PC-3 (cell line): ENCODE data around the gene SLC34A3. TPM values are rescaled to one million over a fixed set of nuclear protein-coding genes. Genes with fewer than 3 reads are reported as not detected.

Experiments
- ATAC-seq: fragments of 200-7000 bp; cut with Tn5 transposase; 2 replicates; pipeline ENCODE4 v1.9.1; 2020; ENCODE audit warnings: mild to moderate bottlenecking, moderate library complexity
- BruUV-seq: library from RNA; stranded (reverse); fragments of 400-500 nt; replicated peaks from 2 replicates; lab custom pipeline; 2021; lab: Mats Ljungman, UMichigan
- CTCF ChIA-PET: fragments of 300-600 bp; sonication (Branson Sonifier 250); formaldehyde crosslinking; loops from one replicate; lab custom pipeline; 2022; ENCODE audit warnings: antibody characterized with exemption; lab: Charles Lee
- POLR2A ChIA-PET: fragments of 300-600 bp; sonication (Branson Sonifier 250); formaldehyde crosslinking; loops from one replicate; lab custom pipeline; 2022; ENCODE audit warnings: antibody characterized with exemption; ENCODE audit not compliant: unreplicated experiment; lab: Charles Lee
- DNase-seq: peaks from one replicate; pipeline ENCODE4 v3.0.0-alpha.2; 2015
- H2AFZ ChIP-seq: fragments of 300-600 bp; sonication (generic); 2 replicates; pipeline ENCODE4 v1.6.0; 2016; ENCODE audit warnings: antibody characterized with exemption, low read length
- H3F3A ChIP-seq: fragments of 300-600 bp; sonication (generic); one replicate; pipeline ENCODE4 v1.6.0; 2017; ENCODE audit warnings: antibody characterized with exemption, low read length, control low read depth, mild to moderate bottlenecking; ENCODE audit not compliant: unreplicated experiment
- H3K27ac ChIP-seq: fragments of 300-600 bp; sonication (generic); 2 replicates; pipeline ENCODE4 v1.5.1; 2016; ENCODE audit warnings: mild to moderate bottlenecking, low read length
- H3K27me3 ChIP-seq: fragments of 300-600 bp; sonication (generic); 2 replicates; pipeline ENCODE4 v1.6.1; 2016; ENCODE audit warnings: low read length, mixed read lengths
- H3K36me3 ChIP-seq: fragments of 300-600 bp; sonication (generic); 2 replicates; pipeline ENCODE4 v1.6.1; 2016; ENCODE audit warnings: low read depth, mixed run types, low read length, mixed read lengths
- H3K4me1 ChIP-seq: fragments of 300-600 bp; sonication (generic); 2 replicates; pipeline ENCODE4 v1.5.1; 2016; ENCODE audit warnings: low read length; ENCODE audit not compliant: insufficient read depth
- H3K4me2 ChIP-seq: fragments of 300-600 bp; sonication (generic); 2 replicates; pipeline ENCODE4 v1.6.0; 2016; ENCODE audit warnings: low read length
- H3K4me3 ChIP-seq: fragments of 300-600 bp; sonication (generic); 2 replicates; pipeline ENCODE4 v1.5.1; 2016; ENCODE audit warnings: mild to moderate bottlenecking, low read length, mixed read lengths
- H3K79me2 ChIP-seq: fragments of 300-600 bp; sonication (generic); 2 replicates; pipeline ENCODE4 v1.6.1; 2017; ENCODE audit warnings: low read length, mixed read lengths
- H3K9ac ChIP-seq: fragments of 300-600 bp; sonication (generic); 2 replicates; pipeline ENCODE4 v1.6.0; 2016; ENCODE audit warnings: mild to moderate bottlenecking, low read length
- H3K9me2 ChIP-seq: fragments of 300-600 bp; sonication (generic); replicated peaks from 2 replicates; pipeline ENCODE4 v1.6.1; 2016; ENCODE audit warnings: mixed run types, low read length, mixed read lengths
- H3K9me3 ChIP-seq: fragments of 300-600 bp; sonication (generic); 2 replicates; pipeline ENCODE4 v1.6.1; 2016; ENCODE audit warnings: low read length, mixed read lengths
- H4K20me1 ChIP-seq: fragments of 300-600 bp; sonication (generic); 2 replicates; pipeline ENCODE4 v1.6.1; 2016; ENCODE audit warnings: low read length, mixed read lengths
- EZH2 ChIP-seq: fragments of 300-600 bp; sonication (generic); IDR thresholded peaks from one replicate; pipeline ENCODE4 v1.6.1; 2017; ENCODE audit warnings: antibody characterized with exemption, mild to moderate bottlenecking, low read length; ENCODE audit not compliant: unreplicated experiment
- EZH2phosphoT487 ChIP-seq: fragments of 300-600 bp; sonication (generic); IDR thresholded peaks from 2 replicates; pipeline ENCODE4 v1.6.1; 2018; ENCODE audit warnings: mild to moderate bottlenecking, antibody characterized with exemption, low read length, borderline replicate concordance
- intact Hi-C: fragments of 100-400 bp; cut with micrococcal nuclease; formaldehyde crosslinking; loops from 2 replicates; pipeline ENCODE4 v1.9.0; 2023
- total RNA-seq: library from RNA; depleted of rRNA; stranded (reverse); fragments of >200 nt; gene quantifications from 2 replicates; pipeline ENCODE4 v1.2.3, GENCODE V29; 2014
- TF ChIP-seq, protein P1 (sequence below): fragments of 300-600 bp; sonication (generic); conservative IDR thresholded peaks from 2 replicates; pipeline ENCODE4 v1.5.1; 2017; ENCODE audit warnings: antibody characterized with exemption, low read depth, mild to moderate bottlenecking, low read length

The SLC34A3 gene
- total RNA-seq, 1 experiment from 2014 or later, result 1.5 TPM

DNA sequence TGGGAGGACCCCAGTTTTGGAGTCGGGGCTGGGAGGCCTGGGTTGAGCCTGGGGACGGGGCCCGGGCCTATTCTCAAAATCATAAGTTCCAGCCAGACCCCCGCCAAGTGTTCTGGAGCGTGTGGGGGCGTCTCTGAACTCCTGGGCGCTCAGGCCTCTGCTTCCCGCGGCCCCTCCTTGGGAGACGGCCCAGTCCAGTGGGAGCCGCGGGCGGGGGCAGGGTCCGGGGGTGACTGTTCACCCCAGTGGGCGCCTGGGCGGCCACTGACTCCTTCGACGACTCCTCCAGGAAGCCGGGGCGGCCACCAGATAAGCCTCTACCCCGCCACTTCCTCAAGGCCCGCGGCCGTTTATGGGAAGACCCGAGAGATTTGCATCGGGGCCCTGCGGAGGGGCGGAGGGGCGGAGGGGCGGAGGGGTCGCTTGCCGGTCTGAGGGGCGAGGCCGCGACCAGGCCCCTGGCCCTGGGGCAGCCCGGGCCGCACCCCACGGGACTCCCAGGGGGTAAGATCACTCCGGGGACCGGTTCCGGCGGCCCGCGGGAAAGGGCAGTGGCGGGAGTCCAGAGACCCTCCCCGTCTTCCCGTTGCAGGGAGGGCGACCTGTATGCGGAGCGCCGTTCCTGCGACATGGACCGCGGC, 47.5 kb downstream of the SLC34A3 start:
- peaks cover 19% of the 10 kb centered on the region for H3K79me2 ChIP-seq
- peak overlapping the region; percentile 87 for H3K4me2 ChIP-seq
- intact Hi-C loops, result no loop called here
- TF ChIP-seq, protein P1, sequence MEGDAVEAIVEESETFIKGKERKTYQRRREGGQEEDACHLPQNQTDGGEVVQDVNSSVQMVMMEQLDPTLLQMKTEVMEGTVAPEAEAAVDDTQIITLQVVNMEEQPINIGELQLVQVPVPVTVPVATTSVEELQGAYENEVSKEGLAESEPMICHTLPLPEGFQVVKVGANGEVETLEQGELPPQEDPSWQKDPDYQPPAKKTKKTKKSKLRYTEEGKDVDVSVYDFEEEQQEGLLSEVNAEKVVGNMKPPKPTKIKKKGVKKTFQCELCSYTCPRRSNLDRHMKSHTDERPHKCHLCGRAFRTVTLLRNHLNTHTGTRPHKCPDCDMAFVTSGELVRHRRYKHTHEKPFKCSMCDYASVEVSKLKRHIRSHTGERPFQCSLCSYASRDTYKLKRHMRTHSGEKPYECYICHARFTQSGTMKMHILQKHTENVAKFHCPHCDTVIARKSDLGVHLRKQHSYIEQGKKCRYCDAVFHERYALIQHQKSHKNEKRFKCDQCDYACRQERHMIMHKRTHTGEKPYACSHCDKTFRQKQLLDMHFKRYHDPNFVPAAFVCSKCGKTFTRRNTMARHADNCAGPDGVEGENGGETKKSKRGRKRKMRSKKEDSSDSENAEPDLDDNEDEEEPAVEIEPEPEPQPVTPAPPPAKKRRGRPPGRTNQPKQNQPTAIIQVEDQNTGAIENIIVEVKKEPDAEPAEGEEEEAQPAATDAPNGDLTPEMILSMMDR, result no peak
- TF ChIP-seq EZH2phosphoT487 (no peak), EZH2 (no peak)
- no peaks in the 10 kb centered on the region for H3F3A ChIP-seq
- peak overlapping the region; percentile 79 for H3K9ac ChIP-seq
- no peaks in the 10 kb centered on the region for H3K36me3 ChIP-seq
- no peaks in the 10 kb centered on the region for H3K9me3 ChIP-seq
- BruUV-seq, result TSS peak; percentile 78
- DNase-seq, result no peak
- POLR2A ChIA-PET, result interaction anchor here (1.0 kb wide), 1 partner anchor 37 kb away, joined by 4 read pairs; no protein-coding TSS in a partner anchor
- ATAC-seq, result no peak
- peak overlapping the region; percentile 79 for H3K27ac ChIP-seq
- no peaks in the 10 kb centered on the region for H4K20me1 ChIP-seq
- H3K9me2 ChIP-seq, result no peaks in the 10 kb centered on the region
- H2AFZ ChIP-seq, result no peak overlapping the region
- no peaks in the 10 kb centered on the region for H3K27me3 ChIP-seq
- CTCF ChIA-PET, result interaction anchor here (1.0 kb wide), 1 partner anchor 9 kb away, joined by 4 read pairs; no protein-coding TSS in a partner anchor
- peak overlapping the region; percentile 67 for H3K4me3 ChIP-seq
- H3K4me1 ChIP-seq, result peaks cover 17% of the 10 kb centered on the region

DNA sequence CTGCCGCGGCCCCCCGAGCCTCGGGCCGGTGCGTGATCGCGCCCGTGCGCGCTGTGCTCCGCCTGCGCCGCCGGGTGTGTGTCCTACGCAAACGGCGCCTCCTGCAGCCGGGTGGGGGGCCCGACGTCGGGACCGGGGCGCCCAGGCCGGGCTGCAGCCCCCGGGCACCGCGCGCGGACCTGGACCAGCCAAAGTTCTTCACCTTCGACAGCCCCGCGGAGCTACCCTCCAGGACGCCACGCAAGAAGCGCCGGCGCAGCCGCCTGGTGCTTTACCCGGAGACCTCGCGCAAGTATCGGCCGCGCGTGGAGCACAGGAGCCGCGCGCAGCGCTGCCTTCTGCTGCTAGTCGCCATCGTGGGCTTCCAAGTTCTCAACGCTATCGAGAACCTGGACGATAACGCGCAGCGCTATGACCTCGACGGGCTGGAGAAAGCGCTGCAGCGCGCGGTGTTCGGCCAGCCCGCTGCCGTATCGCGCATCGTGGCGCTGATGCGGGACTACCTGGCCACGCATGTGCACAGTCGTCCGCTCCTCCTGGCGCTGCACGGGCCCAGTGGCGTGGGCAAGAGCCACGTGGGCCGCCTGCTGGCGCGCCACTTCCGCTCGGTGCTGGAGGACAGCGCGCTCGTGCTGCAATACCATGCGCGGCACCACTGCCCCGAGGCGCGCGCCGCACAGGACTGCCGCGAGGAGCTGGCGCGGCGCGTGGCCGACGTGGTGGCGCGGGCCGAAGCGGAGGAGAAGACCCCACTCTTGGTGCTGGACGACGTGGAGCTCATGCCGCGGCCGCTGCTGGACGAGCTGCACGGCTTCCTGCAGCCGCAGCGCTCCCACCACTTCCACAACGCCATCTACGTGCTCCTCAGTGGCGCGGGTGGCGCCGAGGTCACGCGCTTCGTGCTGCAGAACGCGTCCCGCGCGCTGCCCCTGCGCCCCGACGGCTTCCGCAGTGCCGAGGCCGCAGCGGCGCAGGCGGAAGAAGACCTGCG, 48.3 kb downstream of the SLC34A3 start:
- H3K9me2 ChIP-seq, result no peaks in the 10 kb centered on the region
- BruUV-seq, result no TSS peak
- no peak overlapping the region for H2AFZ ChIP-seq
- H3K4me2 ChIP-seq, result no peak overlapping the region
- no peaks in the 10 kb centered on the region for H3K9me3 ChIP-seq
- DNase-seq (no peak), ATAC-seq (no peak)
- H3K27ac ChIP-seq, result no peak overlapping the region
- ChIA-PET POLR2A (no interaction called here), CTCF (no interaction called here)
- H4K20me1 ChIP-seq, result no peaks in the 10 kb centered on the region
- no peak overlapping the region for H3K4me3 ChIP-seq
- H3K79me2 ChIP-seq, result peaks cover 19% of the 10 kb centered on the region
- H3K9ac ChIP-seq, result no peak overlapping the region
- peaks cover 17% of the 10 kb centered on the region for H3K4me1 ChIP-seq
- intact Hi-C loops, result no loop called here
- H3F3A ChIP-seq, result no peaks in the 10 kb centered on the region
- no peaks in the 10 kb centered on the region for H3K36me3 ChIP-seq
- no peaks in the 10 kb centered on the region for H3K27me3 ChIP-seq
- no peak for TF ChIP-seq EZH2phosphoT487

DNA sequence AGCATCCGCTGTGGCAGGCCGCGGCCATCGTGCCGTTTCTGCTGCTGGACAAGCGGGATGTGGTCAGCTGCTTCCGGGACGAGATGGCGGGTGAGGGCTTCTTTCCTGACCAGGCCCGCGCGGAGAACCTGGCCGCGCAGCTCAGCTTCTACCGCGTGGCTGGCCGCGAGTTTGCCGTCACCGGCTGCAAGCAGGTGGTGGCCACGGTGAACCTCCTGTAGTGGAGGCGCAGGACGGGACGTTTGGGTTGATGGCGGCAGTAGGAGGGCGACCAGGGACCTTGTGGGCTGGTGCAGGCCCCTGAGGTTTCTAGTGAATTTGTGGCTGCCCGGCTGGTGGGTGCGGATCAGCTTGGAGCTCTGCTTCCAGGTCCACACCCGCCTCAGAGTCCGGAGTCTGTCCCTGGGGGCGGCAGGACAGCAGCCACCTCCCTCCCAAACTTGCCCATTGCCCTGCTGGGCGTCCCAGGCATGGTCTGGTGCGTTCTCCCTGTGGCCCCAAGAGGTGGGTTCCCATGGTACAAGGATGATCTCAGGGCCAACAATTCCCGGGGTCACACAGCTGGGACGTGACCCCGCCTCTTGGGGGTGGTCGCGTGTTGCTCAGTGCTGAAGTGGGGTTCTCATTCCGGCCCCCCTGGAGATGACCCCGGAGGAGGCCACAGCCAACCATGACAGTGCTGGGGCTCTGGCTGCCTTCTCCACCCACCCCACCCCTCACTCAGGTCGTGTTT, 49.2 kb downstream of the SLC34A3 start:
- H3K27me3 ChIP-seq, result no peaks in the 10 kb centered on the region
- H3K9me2 ChIP-seq, result no peaks in the 10 kb centered on the region
- H3K4me2 ChIP-seq, result no peak overlapping the region
- H3K9me3 ChIP-seq, result no peaks in the 10 kb centered on the region
- H3K9ac ChIP-seq, result no peak overlapping the region
- CTCF ChIA-PET, result no interaction called here
- POLR2A ChIA-PET, result no interaction called here
- no peak overlapping the region for H3K4me3 ChIP-seq
- DNase-seq (no peak), ATAC-seq (no peak)
- no peaks in the 10 kb centered on the region for H3F3A ChIP-seq
- no peak overlapping the region for H3K27ac ChIP-seq
- TSS peak; percentile 13 for BruUV-seq
- H3K36me3 ChIP-seq, result no peaks in the 10 kb centered on the region
- TF ChIP-seq EZH2 (no peak), EZH2phosphoT487 (no peak)
- TF ChIP-seq, protein P1, result no peak
- no peaks in the 10 kb centered on the region for H4K20me1 ChIP-seq
- H2AFZ ChIP-seq, result no peak overlapping the region
- peaks cover 19% of the 10 kb centered on the region for H3K79me2 ChIP-seq
- intact Hi-C loops, result no loop called here
- peaks cover 17% of the 10 kb centered on the region for H3K4me1 ChIP-seq
